Omental fat pad (tissue), 4 donors: ENCODE data around the gene SHROOM2. TPM values are rescaled to one million over a fixed set of nuclear protein-coding genes. Genes with fewer than 3 reads are reported as not detected.

Experiments
- ATAC-seq: fragments of 150-250 bp; one replicate; pipeline ENCODE4 v1.9.1; 2016; ENCODE audit warnings: mild to moderate bottlenecking, moderate library complexity; ENCODE audit not compliant: low FRiP score
- DNase-seq: peaks from one replicate; pipeline ENCODE4 v3.0.0-alpha.2; 2019; ENCODE audit warnings: low spot score
- total RNA-seq, 4 donors: library from RNA; depleted of rRNA; stranded (reverse); fragments of >200 nt; gene quantifications; one replicate each; pipeline ENCODE4 v1.1.0, GENCODE V29; 2016
- TF ChIP-seq, protein P1 (sequence below), 3 donors: fragments of 450-650 bp; IDR thresholded peaks; one replicate each; pipeline ENCODE4 v1.5.1; 2016 to 2017; ENCODE audit warnings: antibody characterized with exemption in 3 of 3, mild to moderate bottlenecking in 3 of 3, moderate library complexity in 2 of 3

Gene SHROOM2
- total RNA-seq, 4 donors from 2014 or later, result 0.88 to 2.4 (median 2.1) TPM

DNA sequence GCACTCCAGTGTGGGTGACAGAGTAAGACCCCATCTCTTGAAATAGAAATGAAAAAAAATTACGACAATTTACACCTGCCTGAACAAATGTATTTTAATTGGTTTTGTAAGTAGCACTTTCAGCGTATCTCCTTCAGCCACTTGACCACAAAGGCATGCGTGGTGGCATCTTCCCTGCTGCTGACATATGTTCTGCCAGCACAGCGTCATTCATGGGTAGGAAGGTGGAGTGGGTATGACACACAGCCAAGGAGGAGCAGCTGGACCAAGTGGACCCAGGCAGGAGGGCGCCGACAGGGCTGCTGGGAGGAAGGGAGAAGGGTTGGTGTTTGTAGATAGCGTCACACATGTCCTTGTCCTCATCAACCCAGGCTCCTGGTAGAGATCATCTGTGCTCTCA is 152.3 kb downstream of the SHROOM2 start:
- DNase-seq (no peak), ATAC-seq (no peak)
- TF ChIP-seq, protein P1, sequence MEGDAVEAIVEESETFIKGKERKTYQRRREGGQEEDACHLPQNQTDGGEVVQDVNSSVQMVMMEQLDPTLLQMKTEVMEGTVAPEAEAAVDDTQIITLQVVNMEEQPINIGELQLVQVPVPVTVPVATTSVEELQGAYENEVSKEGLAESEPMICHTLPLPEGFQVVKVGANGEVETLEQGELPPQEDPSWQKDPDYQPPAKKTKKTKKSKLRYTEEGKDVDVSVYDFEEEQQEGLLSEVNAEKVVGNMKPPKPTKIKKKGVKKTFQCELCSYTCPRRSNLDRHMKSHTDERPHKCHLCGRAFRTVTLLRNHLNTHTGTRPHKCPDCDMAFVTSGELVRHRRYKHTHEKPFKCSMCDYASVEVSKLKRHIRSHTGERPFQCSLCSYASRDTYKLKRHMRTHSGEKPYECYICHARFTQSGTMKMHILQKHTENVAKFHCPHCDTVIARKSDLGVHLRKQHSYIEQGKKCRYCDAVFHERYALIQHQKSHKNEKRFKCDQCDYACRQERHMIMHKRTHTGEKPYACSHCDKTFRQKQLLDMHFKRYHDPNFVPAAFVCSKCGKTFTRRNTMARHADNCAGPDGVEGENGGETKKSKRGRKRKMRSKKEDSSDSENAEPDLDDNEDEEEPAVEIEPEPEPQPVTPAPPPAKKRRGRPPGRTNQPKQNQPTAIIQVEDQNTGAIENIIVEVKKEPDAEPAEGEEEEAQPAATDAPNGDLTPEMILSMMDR (IDR thresholded peaks at IDR 0.05), result no peak

- no peak for ATAC-seq
- no peak for DNase-seq
- TF ChIP-seq, protein P1 (IDR thresholded peaks at IDR 0.05), result no peak
Measured at GRCh38 chrX:9940421-9940820, 154.2 kb downstream of the SHROOM2 start.

DNA sequence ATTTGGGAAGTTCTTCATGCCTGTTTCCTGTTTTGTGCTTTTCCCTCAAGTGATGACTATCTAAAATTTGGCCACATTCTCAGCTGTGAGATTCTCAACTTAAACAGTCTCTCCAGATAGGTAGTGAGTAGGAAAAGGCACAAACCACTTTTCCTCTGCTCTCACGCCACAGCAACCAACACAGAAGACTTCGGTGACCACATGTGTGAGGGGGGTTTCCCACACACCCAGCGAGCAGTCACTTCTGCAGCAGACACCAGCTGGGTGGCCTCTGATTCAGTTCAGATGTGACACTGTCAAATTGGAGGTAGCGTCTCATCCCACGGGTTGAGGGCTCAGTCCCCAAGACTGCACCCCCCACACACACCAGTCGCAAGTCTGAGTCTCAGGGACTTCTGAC is 155.9 kb downstream of the SHROOM2 start:
- DNase-seq, result no peak
- no peak for ATAC-seq
- TF ChIP-seq, protein P1 (IDR thresholded peaks at IDR 0.05), result no peak

GRCh38 chrX:9943420-9943819 is 157.2 kb downstream of the SHROOM2 start:
- ATAC-seq, result no peak
- TF ChIP-seq, protein P1 (IDR thresholded peaks at IDR 0.05), result no peak
- no peak for DNase-seq

DNA sequence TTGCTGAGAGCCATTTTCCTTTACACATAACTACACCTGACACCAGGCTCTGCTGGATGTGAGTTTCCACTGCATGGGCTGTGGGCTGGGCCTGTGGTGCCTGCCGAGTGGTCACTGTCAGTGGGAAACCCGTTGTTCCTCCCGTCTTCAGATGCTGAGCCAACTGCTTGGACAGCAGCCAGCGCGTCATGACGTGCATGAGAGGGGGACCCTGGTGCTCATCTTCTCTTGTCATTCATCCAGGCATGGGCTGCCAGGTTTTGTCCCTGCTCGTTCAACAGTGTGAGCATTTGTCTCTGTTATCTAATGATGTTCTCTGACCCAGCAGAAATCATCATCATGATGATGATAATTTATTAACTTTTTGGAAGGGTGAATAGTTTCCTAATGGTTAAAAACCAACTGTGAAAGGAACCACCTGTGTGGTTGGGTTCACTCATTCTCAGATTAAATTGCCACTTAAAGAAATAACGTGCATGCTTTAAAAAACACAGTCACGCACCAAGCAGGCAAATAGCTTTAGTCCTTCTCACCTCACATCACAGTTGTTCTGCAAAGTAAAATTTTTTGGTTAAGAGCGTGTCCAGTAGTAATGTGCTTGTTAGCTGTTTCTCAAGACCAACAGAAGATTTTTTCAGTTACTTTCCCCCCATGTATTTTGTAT is 161.0 kb downstream of the SHROOM2 start:
- no peak for DNase-seq
- ATAC-seq, result no peak
- TF ChIP-seq, protein P1 (IDR thresholded peaks at IDR 0.05), result no peak

GRCh38 chrX:9948406-9948805 is 162.2 kb downstream of the SHROOM2 start:
- TF ChIP-seq, protein P1 (IDR thresholded peaks at IDR 0.05), result no peak
- ATAC-seq, result no peak
- DNase-seq, result no peak

DNA sequence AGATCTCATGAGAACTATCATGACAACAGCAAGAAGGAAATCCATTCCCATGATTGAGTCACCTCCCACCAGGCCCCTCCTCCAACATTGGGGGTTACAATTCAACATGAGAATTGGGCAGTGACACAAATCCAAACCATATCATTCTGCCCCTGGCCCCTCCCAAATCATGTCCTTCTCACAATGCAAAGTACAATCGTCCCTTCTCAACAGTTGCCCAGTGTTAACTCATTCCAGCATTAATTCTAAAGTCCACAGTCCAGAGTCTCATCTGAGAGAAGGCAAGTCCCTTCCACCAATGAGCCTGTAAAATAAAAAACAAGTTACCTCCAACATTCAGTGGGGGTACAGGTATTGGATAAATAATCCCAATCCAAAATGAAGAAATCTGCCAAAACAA is 166.1 kb downstream of the SHROOM2 start:
- no peak for DNase-seq
- TF ChIP-seq, protein P1 (IDR thresholded peaks at IDR 0.05), result no peak
- no peak for ATAC-seq
